ENCODE measurements around the gene CADM1.

Gene CADM1

DNA sequence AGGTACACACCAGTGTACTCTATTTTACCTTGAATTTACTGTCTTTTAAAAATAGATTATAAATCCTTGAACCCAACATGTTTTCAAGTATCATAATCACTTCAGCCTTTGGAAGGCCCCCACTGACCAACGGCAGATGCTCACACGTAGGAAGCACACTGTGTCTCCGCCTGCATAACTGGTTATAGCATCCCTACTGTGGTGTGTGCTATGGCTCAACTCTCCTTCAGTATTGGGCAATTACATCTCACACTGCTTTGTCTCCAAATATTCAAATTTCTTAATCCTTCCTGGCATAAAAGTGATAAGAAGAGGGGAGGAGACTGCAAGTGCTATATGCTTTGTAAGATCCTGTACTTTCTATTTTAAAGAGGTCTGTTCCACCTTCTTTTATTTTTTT is 165.7 kb downstream of the CADM1 start:
- no peaks in the 10 kb centered on the region for H3K9me3 Mint-ChIP-seq
- H3K36me3 Mint-ChIP-seq (ENCODE audit: low read depth), result peaks cover 3% of the 10 kb centered on the region
- H3K27ac Mint-ChIP-seq, result no peak overlapping the region
- H3K4me1 Mint-ChIP-seq, result no peaks in the 10 kb centered on the region
- TF ChIP-seq, protein P1, sequence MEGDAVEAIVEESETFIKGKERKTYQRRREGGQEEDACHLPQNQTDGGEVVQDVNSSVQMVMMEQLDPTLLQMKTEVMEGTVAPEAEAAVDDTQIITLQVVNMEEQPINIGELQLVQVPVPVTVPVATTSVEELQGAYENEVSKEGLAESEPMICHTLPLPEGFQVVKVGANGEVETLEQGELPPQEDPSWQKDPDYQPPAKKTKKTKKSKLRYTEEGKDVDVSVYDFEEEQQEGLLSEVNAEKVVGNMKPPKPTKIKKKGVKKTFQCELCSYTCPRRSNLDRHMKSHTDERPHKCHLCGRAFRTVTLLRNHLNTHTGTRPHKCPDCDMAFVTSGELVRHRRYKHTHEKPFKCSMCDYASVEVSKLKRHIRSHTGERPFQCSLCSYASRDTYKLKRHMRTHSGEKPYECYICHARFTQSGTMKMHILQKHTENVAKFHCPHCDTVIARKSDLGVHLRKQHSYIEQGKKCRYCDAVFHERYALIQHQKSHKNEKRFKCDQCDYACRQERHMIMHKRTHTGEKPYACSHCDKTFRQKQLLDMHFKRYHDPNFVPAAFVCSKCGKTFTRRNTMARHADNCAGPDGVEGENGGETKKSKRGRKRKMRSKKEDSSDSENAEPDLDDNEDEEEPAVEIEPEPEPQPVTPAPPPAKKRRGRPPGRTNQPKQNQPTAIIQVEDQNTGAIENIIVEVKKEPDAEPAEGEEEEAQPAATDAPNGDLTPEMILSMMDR (IDR thresholded peaks at IDR 0.05; ENCODE audit: unreplicated experiment in 3 of 3), result no peak
- H3K4me3 Mint-ChIP-seq, result no peak overlapping the region
- no peaks in the 10 kb centered on the region for H3K27me3 Mint-ChIP-seq (ENCODE audit: low read depth)

DNA sequence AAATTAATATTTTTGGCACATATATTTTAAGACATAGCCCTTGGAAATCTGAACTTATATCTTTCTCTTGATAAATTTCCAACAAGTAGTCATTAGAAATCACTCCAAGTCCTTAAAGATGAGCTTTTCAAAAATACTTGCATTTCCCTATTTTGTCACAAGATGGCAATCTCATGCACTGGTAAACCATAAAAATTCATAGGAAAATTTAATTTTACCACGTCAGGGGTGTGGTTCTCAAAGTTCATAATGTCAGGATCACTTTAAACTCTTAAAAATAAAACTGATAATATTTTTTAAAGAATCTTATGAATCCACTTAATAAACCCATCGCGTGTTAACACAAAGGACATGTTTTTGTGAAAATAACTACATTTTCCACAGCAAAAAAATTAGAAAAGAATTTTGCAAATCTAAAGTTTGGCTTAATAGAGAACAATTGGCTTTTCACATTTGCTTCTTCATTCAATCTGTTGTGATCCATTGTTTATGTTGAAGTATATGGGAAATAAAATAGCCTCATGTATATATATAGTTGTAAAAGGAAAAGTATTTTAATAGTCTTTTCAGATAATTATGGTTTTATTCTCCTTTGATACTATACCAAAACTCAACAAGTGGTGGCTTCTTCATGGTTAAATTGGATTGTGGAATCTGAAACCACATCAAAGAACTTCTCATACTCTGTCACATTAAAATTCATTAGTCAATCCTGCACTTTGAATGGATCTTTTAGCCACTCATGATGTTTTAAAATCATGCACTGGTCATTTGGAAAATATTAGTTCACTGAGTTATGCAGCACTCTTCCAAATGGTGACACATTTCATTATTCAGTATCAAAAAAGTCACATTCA is 169.1 kb downstream of the CADM1 start:
- no peaks in the 10 kb centered on the region for H3K9me3 Mint-ChIP-seq
- TF ChIP-seq, protein P1 (IDR thresholded peaks at IDR 0.05; ENCODE audit: unreplicated experiment in 3 of 3), result peak; percentile 69 to 83 (median 71)
- H3K4me1 Mint-ChIP-seq, result no peaks in the 10 kb centered on the region
- no peak overlapping the region for H3K27ac Mint-ChIP-seq
- no peak overlapping the region for H3K4me3 Mint-ChIP-seq
- H3K27me3 Mint-ChIP-seq (ENCODE audit: low read depth), result no peaks in the 10 kb centered on the region
- H3K36me3 Mint-ChIP-seq (ENCODE audit: low read depth), result peaks cover 7% of the 10 kb centered on the region

DNA sequence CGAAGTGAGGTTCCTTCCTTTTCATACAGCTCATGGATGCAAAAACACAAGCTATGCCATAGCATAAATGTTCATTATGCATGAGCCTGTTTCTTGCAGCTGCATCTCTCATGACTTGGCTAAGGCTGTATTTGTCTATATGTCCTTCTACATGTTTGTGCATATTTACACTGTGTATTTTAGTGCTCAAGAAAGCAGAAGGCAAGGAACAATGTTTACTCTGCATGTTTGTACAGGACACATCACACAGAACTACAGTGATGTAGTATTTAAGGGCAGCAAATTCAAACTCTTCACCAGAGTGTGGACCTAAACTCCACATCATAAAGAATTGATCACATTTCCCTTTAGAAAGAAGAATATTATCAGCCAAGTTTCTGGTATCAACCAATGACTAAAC is 170.3 kb downstream of the CADM1 start:
- no peaks in the 10 kb centered on the region for H3K9me3 Mint-ChIP-seq
- no peaks in the 10 kb centered on the region for H3K27me3 Mint-ChIP-seq (ENCODE audit: low read depth)
- H3K4me1 Mint-ChIP-seq, result no peaks in the 10 kb centered on the region
- H3K4me3 Mint-ChIP-seq, result no peak overlapping the region
- H3K36me3 Mint-ChIP-seq (ENCODE audit: low read depth), result peaks cover 17% of the 10 kb centered on the region
- TF ChIP-seq, protein P1 (IDR thresholded peaks at IDR 0.05; ENCODE audit: unreplicated experiment in 3 of 3), result no peak
- no peak overlapping the region for H3K27ac Mint-ChIP-seq

DNA sequence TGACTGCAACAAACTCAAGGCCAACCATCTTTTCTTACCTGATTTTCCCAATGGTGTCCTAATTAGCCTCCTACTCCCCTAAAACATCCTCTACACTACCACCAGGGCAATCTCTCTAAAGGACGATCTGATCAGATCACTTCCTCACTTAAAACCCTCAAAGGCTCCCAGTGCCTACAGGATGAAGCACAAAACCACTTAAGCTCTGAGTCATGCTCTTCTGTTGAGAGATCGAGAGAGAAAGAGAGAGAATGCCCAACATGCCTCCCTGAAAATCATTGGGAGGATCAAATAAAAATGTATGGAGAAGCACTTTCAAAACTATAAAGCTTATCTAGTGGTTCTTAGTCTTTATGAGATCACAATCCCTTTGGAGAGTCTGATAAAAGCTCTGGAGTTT is 171.1 kb downstream of the CADM1 start:
- H3K9me3 Mint-ChIP-seq, result no peaks in the 10 kb centered on the region
- TF ChIP-seq, protein P1 (IDR thresholded peaks at IDR 0.05; ENCODE audit: unreplicated experiment in 3 of 3), result no peak
- H3K36me3 Mint-ChIP-seq (ENCODE audit: low read depth), result peaks cover 17% of the 10 kb centered on the region
- H3K4me1 Mint-ChIP-seq, result no peaks in the 10 kb centered on the region
- H3K27me3 Mint-ChIP-seq (ENCODE audit: low read depth), result no peaks in the 10 kb centered on the region
- no peak overlapping the region for H3K27ac Mint-ChIP-seq
- no peak overlapping the region for H3K4me3 Mint-ChIP-seq

DNA sequence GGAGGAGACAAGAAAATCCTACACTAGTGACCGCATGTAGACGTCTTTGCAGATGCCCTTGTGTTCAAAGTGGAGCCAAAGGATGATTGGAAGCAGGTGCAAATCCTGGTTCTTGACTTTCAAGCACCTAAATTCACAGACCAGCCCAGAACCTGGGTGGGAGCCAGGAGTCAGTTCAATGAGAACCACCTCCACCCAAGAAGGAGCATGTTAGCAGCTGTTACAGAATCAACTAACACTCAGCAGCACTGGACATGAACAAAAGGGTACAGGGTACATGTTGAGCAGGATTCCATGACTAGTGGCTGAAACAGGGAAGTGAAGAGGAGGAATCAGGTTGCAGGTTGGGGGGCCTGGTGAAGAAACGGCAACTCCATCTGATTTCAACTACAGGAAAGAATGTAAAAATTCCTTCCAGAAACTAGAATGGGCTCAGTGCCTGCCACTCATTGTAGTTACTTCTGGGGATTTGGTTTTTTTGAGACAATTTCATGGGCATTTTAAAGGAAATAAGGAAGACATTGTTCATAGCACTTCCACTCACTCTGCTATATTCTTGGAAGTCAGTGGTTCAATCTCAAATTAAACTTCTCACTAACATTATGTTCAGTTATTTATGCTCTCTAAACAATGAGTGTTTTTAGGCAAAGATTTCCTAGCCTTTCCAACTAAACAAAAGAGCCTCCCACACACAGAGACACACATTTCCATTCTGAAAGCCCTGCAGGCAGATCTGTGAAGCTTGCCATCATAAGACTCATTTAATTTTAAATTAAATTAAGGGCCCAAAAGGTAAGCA is 173.3 kb downstream of the CADM1 start:
- no peaks in the 10 kb centered on the region for H3K9me3 Mint-ChIP-seq
- no peak overlapping the region for H3K27ac Mint-ChIP-seq
- TF ChIP-seq, protein P1 (IDR thresholded peaks at IDR 0.05; ENCODE audit: unreplicated experiment in 3 of 3), result no peak
- no peaks in the 10 kb centered on the region for H3K27me3 Mint-ChIP-seq (ENCODE audit: low read depth)
- peaks cover 14% of the 10 kb centered on the region for H3K36me3 Mint-ChIP-seq (ENCODE audit: low read depth)
- no peaks in the 10 kb centered on the region for H3K4me1 Mint-ChIP-seq
- no peak overlapping the region for H3K4me3 Mint-ChIP-seq

Measured in nephron (organoid).